HepG2 (cell line): ENCODE data around the gene RBP7. TPM values are rescaled to one million over a fixed set of nuclear protein-coding genes. Genes with fewer than 3 reads are reported as not detected.

Experiments
- AGO1 ChIP-seq: fragments of 200-400 bp; formaldehyde crosslinking; IDR thresholded peaks from 2 replicates; pipeline ENCODE4 v1.6.1; 2017; ENCODE audit warnings: mild to moderate bottlenecking, low read depth, low read length, moderate library complexity; ENCODE audit not compliant: poor library complexity, severe bottlenecking
- DRAP1 ChIP-seq: IDR thresholded peaks from 2 replicates; pipeline ENCODE4 v1.6.1; 2016; ENCODE audit warnings: missing genetic modification reagents, missing compliant biosample characterization
- NFAT5 ChIP-seq: sonication (generic); formaldehyde crosslinking; IDR thresholded peaks from 2 replicates; pipeline ENCODE4 v1.4.0; 2020; ENCODE audit warnings: missing genetic modification reagents
- NONO ChIP-seq, 2 experiments: fragments of 450-650 bp in 1 of 2; sonication (generic) in 1 of 2; formaldehyde crosslinking in 1 of 2; IDR thresholded peaks in 1 of 2; conservative IDR thresholded peaks in 1 of 2; 2 replicates each; pipeline versions ENCODE4 v1.6.1 to v1.8.0; 2017 to 2022; ENCODE audit warnings: mild to moderate bottlenecking in 1 of 2, missing genetic modification reagents in 1 of 2, moderate library complexity in 1 of 2
- U2AF1 ChIP-seq: fragments of 200-400 bp; formaldehyde crosslinking; optimal IDR thresholded peaks from 2 replicates; pipeline ENCODE3; 2017; ENCODE audit warnings: mild to moderate bottlenecking, low read depth, low read length
- XBP1 ChIP-seq: sonication (generic); formaldehyde crosslinking; IDR thresholded peaks from 2 replicates; pipeline ENCODE4 v1.5.0; 2020; ENCODE audit warnings: missing genetic modification reagents
- ZC3H13 ChIP-seq: sonication (generic); formaldehyde crosslinking; IDR thresholded peaks from 2 replicates; pipeline ENCODE4 v1.8.1; 2023; ENCODE audit warnings: mild to moderate bottlenecking, missing genetic modification reagents, moderate library complexity
- ZKSCAN5 ChIP-seq: sonication (generic); formaldehyde crosslinking; IDR thresholded peaks from 2 replicates; pipeline ENCODE4 v1.5.1; 2020; ENCODE audit warnings: mild to moderate bottlenecking, missing genetic modification reagents
- ZMAT3 ChIP-seq: sonication (generic); formaldehyde crosslinking; conservative IDR thresholded peaks from 2 replicates; pipeline ENCODE4 v1.7.0; 2021; ENCODE audit warnings: missing genetic modification reagents
- ZNF468 ChIP-seq: sonication (generic); formaldehyde crosslinking; IDR thresholded peaks from 2 replicates; pipeline ENCODE4 v1.8.0; 2022; ENCODE audit warnings: mild to moderate bottlenecking, moderate library complexity, missing genetic modification reagents
- ZNF580 ChIP-seq: IDR thresholded peaks from 2 replicates; pipeline ENCODE4 v1.6.1; 2016; ENCODE audit warnings: low read depth, borderline replicate concordance
- ZZZ3 ChIP-seq: sonication (generic); formaldehyde crosslinking; IDR thresholded peaks from 2 replicates; pipeline ENCODE4 v1.4.0; 2020; ENCODE audit warnings: missing genetic modification reagents, mild to moderate bottlenecking, borderline replicate concordance
- polyA plus RNA-seq, 8 experiments: library from polyadenylated mRNA; depleted of rRNA in 3 of 8; stranded (reverse) in 7 of 8; unstranded in 1 of 8; fragments of >200 nt; fragmentation: Illumina TruSeq in 4 of 8; extraction: Trizol in 4 of 8; gene quantifications; 2 replicates each; pipeline versions ENCODE4 v1.2.1 to v1.2.3, GENCODE V29; 2011 to 2016; ENCODE audit warnings: low read depth in 4 of 8, missing spikeins in 1 of 8, mixed read lengths in 1 of 8; ENCODE audit not compliant: insufficient read depth in 1 of 8
- total RNA-seq, 5 experiments: library from RNA; depleted of rRNA; stranded (reverse); fragments of >200 nt; fragmentation: Illumina TruSeq; extraction: Trizol; gene quantifications; 2 replicates each; pipeline ENCODE4 v1.2.3, GENCODE V29; 2016; ENCODE audit warnings: low read depth in 1 of 5
- TF ChIP-seq, protein P1 (sequence below): sonication (generic); formaldehyde crosslinking; IDR thresholded peaks from 2 replicates; pipeline ENCODE4 v1.8.1; 2022; ENCODE audit warnings: low read depth, mild to moderate bottlenecking, missing genetic modification reagents
- TF ChIP-seq, protein P2 (sequence below): sonication (generic); formaldehyde crosslinking; IDR thresholded peaks from 2 replicates; pipeline ENCODE4 v1.4.0; 2020; ENCODE audit warnings: mild to moderate bottlenecking, missing genetic modification reagents

Gene RBP7
- total and polyA plus RNA-seq, 2 of the 13 experiments (the other 11 are each of a cell fraction or from before 2014, with no cell fraction given): 1.6 to 2.0 TPM

DNA sequence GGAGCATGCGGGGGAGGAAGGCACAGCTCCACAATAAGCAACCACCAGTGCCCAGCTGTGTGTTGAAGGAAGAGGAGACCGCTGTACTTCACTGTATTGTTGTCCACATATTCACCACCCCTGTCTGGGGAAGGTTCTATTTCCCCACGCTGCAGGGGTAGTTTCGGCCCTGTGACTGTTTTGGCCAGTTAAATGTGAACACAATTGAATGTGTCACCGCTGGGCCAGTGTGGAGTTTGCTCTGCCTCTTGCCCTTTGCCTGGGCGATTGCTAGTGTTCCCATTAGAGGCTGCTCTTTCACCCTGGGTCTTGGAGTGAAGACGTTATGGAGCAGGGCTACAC, 68.3 kb downstream of the RBP7 start (continued):
- TF ChIP-seq NONO (IDR thresholded peaks at IDR 0.05) (no peak), NONO (CRISPR knock-in tag; conservative IDR thresholded peaks at IDR 0.05) (no peak), NFAT5 (no peak), DRAP1 (CRISPR knock-in tag) (no peak), ZKSCAN5 (no peak), ZNF580 (no peak), ZMAT3 (no peak), AGO1 (no peak), XBP1 (CRISPR knock-in tag) (no peak), ZC3H13 (CRISPR knock-in tag) (no peak), ZZZ3 (CRISPR knock-in tag) (no peak), ZNF468 (CRISPR knock-in tag) (no peak), U2AF1 (no peak)
- TF ChIP-seq, protein P1, sequence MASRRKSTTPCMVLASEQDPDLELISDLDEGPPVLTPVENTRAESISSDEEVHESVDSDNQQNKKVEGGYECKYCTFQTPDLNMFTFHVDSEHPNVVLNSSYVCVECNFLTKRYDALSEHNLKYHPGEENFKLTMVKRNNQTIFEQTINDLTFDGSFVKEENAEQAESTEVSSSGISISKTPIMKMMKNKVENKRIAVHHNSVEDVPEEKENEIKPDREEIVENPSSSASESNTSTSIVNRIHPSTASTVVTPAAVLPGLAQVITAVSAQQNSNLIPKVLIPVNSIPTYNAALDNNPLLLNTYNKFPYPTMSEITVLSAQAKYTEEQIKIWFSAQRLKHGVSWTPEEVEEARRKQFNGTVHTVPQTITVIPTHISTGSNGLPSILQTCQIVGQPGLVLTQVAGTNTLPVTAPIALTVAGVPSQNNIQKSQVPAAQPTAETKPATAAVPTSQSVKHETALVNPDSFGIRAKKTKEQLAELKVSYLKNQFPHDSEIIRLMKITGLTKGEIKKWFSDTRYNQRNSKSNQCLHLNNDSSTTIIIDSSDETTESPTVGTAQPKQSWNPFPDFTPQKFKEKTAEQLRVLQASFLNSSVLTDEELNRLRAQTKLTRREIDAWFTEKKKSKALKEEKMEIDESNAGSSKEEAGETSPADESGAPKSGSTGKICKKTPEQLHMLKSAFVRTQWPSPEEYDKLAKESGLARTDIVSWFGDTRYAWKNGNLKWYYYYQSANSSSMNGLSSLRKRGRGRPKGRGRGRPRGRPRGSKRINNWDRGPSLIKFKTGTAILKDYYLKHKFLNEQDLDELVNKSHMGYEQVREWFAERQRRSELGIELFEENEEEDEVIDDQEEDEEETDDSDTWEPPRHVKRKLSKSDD (CRISPR knock-in tag): no peak
- TF ChIP-seq, protein P2, sequence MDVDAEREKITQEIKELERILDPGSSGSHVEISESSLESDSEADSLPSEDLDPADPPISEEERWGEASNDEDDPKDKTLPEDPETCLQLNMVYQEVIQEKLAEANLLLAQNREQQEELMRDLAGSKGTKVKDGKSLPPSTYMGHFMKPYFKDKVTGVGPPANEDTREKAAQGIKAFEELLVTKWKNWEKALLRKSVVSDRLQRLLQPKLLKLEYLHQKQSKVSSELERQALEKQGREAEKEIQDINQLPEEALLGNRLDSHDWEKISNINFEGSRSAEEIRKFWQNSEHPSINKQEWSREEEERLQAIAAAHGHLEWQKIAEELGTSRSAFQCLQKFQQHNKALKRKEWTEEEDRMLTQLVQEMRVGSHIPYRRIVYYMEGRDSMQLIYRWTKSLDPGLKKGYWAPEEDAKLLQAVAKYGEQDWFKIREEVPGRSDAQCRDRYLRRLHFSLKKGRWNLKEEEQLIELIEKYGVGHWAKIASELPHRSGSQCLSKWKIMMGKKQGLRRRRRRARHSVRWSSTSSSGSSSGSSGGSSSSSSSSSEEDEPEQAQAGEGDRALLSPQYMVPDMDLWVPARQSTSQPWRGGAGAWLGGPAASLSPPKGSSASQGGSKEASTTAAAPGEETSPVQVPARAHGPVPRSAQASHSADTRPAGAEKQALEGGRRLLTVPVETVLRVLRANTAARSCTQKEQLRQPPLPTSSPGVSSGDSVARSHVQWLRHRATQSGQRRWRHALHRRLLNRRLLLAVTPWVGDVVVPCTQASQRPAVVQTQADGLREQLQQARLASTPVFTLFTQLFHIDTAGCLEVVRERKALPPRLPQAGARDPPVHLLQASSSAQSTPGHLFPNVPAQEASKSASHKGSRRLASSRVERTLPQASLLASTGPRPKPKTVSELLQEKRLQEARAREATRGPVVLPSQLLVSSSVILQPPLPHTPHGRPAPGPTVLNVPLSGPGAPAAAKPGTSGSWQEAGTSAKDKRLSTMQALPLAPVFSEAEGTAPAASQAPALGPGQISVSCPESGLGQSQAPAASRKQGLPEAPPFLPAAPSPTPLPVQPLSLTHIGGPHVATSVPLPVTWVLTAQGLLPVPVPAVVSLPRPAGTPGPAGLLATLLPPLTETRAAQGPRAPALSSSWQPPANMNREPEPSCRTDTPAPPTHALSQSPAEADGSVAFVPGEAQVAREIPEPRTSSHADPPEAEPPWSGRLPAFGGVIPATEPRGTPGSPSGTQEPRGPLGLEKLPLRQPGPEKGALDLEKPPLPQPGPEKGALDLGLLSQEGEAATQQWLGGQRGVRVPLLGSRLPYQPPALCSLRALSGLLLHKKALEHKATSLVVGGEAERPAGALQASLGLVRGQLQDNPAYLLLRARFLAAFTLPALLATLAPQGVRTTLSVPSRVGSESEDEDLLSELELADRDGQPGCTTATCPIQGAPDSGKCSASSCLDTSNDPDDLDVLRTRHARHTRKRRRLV (CRISPR knock-in tag): no peak
